Stimulated activated CD4-positive, alpha-beta T cell treated with anti-CD3 and anti-CD28 coated beads, Interleukin-4, amount 100 ng/mL, for 48 hours (primary cell): ENCODE measurements around the gene USH2A.
A peak's percentile ranks its signal among the peaks of the same experiment; 100 is the strongest.

Experiments used
- DNase-seq, 2 donors: peaks; one replicate each; pipeline ENCODE4 v3.0.0-alpha.2; 2020; ENCODE audit warnings: low read depth in 2 of 2

USH2A gene

DNA sequence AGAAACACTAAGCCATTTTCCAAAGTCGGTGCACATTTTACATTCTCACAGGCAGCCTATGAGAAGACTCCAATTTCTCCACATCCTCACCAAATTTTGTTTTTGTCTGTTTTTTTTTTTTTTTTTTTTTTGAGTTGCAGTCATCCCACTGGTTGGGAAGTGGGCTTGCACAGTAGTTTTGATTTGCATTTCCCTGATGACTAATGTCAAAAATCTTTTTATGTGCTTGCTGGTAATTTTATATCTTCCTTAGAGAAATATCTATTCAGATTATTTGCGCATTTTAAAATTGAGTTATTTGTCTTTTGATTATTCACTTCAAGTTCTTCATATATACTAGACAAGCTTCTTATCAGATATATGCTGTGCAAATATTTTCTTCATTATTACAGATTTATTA, 141.5 kb downstream of the USH2A start:
- DNase-seq: no peak

DNA sequence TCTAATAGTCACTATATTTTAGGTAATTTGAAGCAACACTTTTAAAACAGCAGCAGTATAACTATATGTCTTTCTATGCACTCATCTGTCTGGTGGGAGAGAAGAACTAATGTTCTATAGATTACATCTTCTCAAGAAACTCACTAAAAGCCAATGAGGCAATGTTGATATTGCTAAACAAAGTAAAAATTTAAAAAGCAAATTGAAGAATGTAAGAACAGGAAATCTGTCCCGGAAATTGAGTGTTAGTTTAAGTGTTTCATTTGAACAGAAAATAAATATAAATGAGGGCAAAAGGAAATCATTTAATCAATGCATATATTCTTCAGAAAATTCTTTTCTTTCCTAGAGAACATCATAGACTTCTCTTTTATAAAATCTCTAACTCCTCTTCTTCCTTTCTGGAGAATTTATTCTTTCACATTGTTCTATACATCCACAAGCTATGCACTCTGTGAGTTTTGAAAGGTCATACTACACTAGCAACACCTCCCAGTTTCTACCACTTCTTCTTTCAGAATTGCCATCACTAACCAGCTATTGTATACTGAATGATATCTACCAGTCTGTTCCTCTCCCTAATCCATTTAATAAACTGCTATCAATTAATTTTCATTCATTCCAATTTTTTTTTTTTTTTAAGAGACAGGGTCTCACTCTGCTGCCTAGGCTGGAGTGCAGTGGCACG, 153.0 kb downstream of the USH2A start:
- DNase-seq: no peak

DNA sequence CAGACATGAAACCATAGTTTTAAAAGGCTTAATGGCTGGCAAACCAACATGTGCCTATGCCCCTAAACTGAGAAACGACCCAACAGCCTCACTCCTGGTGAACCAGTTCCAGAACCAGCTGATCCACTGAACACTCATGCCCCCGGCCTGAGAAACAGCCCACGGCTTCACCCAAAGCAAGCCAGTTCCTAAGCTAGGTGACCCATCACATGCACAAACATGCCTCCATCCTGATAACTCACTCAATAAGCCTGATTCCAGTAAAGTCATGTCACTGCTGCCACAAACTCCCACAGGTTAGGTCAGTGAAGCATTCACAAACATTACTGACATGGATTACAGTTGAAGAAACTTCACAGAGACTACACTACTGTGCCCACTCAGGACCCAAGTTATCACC, 161.6 kb downstream of the USH2A start:
- no peak for DNase-seq

DNA sequence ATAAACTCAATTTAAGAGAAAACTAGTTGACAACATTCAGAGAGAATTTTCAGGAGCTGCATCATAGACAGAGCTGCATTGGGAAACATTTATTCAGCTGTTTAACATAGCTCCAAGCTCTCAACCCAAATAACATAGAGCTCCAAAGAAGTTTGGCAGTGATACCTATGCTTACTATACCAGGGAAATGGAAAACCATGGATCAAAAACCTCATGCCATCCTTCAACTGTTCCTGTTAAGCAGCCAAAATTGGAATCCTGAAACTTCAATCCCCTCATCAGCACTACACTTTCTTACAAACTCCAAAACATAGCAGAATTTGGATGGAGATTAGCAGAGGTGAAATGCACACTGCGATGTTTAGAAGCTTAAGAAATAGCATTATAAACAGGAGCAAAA, 164.4 kb downstream of the USH2A start:
- DNase-seq: no peak

DNA sequence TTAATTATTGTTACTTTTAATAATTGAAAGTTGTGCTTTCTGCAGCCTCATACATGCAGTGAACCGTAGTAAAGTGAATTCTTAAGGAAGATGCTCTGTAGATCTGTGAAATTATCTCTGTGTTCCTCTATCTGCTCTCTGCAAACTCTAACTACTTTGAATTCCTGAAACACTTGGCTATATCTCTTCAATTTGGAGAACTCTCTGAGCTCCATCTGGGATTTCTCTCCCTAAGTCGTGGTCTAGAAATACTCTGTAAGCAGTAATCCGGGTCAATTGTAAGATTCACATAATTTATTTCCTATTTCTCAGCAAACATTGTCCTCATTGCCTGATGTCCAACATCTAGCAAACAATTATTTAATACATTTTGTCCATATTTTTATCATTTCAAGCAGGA, 164.9 kb downstream of the USH2A start:
- DNase-seq: no peak

DNA sequence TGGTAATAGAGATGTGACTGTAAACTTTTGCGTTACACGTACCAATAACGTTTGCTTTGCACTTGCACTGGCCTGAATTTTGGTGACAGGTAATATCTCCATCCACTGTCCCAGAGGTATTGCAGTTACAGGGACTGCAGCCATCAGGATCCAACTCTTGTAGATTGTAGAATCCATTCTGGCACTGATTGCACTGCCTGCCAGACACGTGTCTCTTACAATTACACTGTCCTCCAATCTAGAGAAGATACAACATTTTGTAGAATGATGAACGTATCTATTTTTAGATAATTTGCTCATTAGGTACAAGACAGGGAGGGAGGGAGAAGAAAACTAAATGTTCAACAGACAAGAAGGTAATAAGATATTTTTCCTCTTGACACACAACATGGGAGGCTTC, 172.4 kb downstream of the USH2A start:
- DNase-seq: no peak

DNA sequence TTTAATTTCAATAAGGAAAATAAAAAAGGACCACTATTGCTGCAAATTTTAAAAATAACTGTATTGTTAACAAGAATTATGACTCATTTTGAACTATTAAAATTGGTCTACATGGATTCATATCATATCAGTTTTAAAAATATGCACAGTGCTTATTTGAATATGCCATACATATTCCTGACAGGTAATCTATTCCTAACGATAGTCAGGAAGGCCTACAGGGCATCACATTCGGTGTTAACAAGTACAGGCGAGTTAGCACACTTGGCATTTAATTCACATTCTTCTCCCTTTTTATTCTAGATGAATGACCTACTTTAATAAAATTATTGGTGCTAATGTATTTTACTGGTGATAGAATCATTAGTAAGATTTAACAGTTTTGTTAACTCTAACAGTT, 174.6 kb downstream of the USH2A start:
- no peak for DNase-seq

DNA sequence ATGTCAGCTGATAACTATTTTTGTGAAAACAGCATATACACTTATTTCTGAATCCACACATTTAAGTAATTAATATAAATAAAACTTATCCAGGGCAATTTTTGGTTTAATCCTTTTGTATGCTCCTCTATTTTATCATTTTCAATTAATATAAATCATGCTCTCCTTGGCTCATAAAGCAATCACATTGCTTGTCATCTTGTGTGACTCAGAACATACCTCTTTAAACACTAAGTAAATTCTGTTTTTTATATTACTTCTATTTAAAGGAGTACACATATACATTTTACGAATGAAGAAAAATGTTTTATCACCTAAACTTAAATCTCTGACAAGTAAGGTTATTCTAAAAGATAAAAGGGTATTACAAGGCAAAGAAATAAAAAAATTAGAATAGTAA, 175.3 kb downstream of the USH2A start:
- no peak for DNase-seq

DNA sequence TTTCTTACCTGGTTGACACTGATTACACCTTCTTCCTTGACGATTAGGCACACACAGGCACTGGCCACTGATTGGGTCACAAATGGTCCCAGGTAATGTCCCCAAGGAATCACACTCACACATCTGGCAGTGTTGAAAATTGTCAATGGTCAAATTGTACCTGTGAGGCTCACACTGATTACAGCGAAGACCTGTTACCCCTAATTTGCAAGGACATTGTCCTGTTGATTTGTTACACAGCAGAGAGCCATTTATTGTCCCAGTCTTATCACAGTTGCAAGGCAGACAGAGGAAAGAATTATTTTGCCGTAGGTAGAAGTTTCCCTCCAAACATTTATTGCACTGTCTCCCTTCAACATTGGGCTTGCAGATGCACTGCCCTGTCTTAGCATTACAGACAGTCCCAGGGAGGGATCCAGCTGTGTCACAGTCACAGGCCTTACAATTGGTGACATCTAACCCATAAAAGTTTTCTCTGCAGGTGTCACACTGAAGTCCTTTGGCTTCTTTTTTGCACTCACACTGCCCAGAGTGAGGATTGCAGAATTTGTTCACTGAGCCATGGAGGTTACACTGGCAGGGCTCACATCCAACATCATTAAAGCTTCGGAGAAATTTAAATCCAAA, 176.6 kb downstream of the USH2A start:
- no peak for DNase-seq

DNA sequence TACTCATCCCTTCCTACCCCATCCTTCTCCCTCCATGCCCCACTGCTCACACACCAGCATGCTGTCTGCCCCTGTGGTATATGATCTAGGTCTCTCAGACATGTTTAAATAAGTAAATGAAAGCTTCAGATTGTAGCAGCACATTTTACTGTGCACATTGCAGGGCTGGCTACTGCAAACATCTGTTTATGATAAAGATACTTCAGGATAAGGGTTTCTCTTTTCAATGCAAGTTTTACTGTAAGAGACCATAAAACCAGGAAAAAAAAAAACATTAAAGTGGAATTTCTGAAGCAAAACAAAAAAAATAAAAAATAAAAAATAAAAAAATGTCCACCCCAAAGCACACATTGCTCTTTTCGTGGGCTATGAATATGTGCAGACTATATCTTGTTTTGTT, 184.4 kb downstream of the USH2A start:
- no peak for DNase-seq

DNA sequence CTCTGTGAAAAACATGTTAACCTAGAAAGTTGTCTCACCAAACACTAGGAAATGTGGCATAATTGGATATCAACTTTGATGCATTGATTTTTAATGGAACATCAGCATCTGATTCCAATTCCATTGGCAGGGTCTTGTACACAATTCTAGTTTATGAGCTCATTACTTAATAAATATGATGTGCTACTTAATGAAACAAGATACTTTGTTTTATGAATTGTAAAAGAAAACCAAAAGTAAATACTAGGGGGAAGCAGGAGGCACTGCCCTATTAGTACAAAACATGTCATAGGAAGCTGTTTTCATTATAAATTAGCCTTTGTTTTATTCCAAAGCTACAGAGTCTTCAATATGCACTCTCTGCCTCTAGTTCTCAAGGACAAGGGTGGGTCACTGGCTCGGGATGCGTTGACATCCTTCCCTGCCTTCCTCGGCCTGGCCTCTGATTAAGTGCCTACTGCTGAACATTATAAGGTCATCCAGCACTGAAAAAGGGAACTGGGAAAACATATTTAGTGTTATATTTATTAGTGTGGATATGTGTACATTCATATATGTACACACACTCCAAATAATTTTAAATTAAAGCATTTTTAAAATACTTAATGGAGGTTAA, 185.2 kb downstream of the USH2A start:
- DNase-seq: no peak

DNA sequence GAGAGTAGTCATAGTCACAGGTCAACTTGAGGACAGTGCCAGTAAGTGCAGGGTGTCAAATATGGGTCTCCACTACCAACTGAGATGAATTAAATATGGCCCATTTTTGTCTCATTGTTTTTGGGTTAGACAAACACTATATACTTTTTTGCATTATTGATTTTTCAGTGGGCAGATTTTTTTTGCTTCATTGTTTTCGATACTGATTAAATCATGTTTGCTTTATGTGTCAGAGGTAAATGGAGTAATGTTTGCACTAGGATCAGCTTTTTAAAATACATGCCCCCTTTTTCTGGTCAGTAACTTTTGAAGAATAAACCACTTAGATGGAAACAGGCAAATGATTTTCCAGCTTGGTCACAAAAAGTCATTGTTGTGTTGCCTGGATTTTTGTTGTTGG, 199.0 kb downstream of the USH2A start:
- DNase-seq: no peak

DNA sequence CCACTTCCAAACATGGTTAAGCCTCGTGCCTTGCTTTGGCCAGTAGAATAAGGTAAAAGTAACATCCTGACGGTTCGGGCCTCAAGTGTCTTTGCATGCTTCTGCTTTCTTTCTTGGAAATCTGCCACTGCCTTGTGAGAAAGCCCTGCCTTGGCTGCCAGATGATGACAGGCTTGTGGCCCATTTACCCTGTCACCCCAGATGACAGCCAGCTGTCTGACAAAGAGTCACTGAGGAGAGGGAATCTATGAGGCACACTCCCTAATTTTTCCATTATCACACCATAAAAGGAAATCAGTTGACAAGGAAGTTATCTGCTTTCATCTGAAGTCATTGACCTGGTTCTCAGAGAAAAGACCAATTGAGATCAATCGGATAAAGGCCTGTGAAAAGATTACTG, 199.8 kb downstream of the USH2A start:
- no peak for DNase-seq

DNA sequence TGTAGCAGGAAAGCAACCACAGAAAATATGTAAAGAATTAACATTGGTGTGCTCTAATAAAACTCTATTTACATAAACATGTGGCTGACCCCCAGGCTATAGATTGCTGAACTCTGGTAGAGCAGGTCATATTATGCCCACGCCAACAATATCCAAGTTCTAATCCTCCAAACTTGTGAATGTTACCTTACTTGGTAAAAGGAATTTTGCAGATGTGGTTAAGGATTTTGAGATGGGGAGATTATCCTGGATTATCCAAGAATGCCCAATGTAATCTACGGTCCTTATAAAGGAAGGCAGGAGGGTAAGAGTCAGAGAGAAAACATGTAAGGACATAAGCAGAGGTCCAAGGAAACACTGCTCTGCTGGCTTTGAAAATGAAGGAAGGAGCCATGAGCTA, 201.0 kb downstream of the USH2A start:
- no peak for DNase-seq

DNA sequence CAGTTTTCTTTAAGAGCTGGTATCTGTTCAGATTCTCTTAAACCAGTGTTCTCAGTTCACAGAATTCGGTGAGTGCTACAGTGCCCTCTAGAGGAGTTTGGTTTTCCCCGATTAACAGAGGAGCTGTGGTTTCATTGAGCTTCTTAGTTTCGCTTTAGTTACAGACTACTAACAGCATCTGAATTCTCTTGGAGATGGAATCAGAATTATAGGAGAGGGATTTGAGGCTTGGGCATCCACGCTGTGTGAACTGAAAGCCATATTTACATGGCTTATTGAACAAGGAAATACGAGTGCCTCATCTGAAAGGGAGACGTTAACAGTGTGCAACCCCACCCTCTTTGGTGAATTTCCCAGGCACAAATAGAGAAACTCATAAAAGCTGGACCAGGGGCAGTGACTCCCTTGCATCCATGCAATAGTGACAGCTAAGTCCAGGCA, 202.0 kb downstream of the USH2A start:
- DNase-seq: peak in 1 of 2 donors; percentile 0

DNA sequence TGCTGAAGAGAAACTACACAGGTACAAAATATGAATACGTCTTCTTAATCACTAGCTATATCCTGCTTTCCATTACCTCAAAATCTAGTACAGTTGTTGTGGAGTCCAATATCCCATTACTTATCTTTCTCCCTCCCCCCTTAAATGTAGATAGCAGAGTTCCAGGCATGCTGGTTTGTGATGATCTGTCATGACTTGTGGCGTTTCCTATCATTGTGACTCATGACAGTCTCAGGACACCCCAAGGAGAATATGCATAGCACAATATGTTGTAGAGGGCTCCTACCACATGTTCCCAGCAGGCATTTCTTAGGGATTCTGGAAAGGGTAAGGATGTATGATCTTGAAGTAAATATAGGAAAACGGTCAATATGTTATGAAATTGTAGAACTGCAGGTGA, 206.9 kb downstream of the USH2A start:
- no peak for DNase-seq

DNA sequence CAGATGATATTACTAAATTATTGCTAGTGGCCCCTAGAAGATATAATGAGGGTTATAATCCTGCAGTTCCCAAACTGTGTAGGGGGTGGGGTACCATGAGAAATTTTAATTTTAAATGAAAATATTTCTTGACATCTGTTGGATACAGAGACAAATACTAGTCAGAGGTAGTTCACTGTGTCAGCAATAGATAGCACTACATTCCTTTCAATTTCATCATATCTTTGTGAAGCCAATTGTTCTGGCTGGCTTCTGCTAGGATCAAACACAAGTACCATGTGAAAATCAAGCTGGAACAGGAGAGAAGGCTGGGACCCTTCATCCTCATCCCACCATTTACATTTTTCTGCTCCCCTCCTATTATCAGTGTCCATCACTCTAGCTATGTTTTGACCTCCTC, 208.1 kb downstream of the USH2A start:
- DNase-seq: no peak

DNA sequence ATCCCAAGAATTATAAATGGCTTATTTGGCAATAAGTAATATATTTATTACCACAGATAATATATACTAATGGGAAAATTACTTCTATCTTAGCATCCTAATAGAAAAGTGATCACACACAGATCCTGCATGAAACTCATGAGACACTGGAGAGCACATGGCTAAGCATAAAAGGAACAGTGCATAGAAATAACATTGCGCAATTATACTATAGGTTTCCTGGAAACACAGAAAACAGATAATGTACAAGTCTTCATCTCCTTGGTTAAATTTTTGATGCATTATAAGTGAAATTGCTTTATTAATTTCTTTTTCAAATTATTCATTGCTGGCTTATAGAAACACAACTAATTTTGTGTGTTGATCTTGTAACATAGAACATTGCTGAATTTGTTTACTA, 210.4 kb downstream of the USH2A start:
- DNase-seq: no peak

DNA sequence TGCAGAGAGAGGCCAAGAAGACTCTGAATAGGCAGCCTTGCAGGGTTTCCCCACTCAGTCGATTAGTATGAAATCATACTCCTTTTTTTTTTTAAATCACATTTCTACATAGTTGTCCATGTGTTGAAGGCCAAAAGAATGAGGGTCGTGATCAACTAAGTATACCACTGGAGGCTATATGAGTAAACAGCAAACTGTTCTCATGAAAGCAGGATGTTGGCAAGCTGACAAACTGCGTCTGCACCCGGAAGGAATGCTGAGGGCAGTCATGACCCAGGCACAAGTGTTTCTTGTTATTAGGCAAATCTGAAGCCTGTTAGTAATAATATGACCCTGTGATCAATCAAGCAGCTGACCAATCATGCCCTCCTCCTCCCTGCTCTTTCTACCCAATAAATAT, 213.2 kb downstream of the USH2A start:
- DNase-seq: no peak

DNA sequence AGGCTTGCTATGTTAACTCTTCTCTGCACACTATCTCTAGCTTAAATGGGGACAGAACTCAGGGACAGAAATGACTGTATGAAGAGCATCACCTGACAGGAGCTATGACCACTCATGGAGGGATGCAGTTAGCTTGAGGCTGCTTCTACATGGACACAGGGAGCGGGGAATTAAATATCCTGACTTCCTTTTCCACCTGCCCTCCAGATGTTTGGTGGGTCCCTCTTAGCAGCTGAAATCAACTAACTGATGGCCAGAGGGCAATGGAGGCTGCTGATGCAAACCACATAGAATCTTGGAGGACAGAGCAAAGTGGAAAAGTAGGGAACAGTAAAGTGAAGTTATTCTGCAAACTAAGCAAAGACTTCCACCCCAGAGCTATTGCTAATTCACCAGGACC, 214.1 kb downstream of the USH2A start:
- no peak for DNase-seq

DNA sequence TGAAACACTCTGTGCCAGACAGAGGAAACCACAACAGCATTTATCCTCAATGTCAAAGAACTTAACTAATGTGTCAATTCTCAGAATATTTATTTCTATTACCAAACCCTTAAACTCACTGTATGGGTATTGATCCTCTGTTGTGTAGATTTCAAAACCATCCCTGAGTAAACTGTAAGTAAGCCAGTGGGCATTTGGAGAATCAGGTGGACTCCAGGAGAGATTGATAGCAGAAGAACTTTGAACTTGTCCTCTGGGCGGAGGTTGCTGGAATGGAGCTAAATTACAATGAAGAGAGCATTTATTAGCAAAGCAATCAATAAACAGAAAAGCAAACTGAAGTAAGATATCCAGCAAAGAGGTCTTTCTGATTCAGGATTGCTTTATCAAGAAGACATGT, 216.1 kb downstream of the USH2A start:
- no peak for DNase-seq

DNA sequence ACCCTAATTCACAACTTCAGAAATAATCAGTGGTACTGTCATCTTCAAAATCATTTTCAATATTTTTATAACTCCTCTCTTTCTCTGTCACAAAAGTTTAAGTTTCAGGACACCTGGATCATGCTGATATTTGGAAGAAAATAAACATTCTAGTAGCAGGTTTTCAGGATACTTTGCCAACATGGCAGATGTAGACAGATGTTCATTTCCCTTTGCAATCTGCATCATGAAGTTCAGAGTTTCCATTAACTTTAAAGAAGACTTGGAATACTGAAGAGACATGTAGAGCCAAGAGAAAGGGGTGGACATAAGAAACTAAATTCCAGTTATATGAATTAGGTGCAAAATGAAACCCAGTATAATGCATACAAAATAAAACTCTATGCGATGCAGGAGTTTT, 218.1 kb downstream of the USH2A start:
- DNase-seq: no peak

DNA sequence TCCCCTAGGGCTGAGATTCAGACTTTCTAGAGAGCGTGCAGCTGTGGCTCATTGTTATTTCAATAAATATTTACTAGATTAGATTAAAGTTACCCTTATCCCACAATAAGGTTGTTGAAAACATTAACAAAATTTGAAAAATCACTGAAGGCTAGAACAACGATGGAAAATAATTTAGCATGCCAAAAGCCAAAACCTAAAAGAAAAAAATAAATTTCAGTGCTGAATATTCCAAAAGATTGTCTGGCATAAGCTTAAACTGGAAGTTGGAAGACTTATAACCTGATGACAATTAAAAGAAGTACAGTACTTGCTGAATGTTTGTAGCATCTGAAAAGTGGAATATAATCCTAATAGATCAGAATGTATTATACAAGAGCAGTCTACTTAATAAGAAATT, 221.3 kb downstream of the USH2A start:
- no peak for DNase-seq

DNA sequence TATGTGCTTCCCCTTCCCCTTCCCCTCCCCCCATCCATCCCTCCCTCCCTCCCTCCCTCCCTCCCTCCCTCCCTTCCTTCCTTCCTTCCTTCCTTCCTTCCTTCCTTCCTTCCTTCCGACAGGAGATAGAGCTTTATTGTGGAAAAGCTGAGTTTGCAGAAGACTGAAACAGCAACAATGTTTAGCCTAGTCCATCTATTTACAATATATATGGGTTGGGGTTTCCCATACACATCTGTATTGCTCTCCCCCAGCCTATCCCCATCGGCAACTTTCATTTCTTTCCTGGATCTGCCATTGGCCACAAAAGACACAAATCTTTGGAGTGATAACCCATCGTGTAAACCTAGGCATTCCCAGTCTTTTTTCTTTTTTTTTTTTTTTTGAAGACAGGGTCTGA, 222.3 kb downstream of the USH2A start:
- no peak for DNase-seq
